VCaP (cell line): ENCODE data around the gene ANKRD44.

Experiments used
- H3K27ac ChIP-seq: fragments of 450-650 bp; 2 replicates; pipeline ENCODE4 v1.5.1; 2017
- TF ChIP-seq, protein P1 (sequence below): fragments of 450-650 bp; conservative IDR thresholded peaks from 2 replicates; pipeline ENCODE4 v1.5.1; 2017; ENCODE audit warnings: mild to moderate bottlenecking, moderate library complexity

The ANKRD44 gene

DNA sequence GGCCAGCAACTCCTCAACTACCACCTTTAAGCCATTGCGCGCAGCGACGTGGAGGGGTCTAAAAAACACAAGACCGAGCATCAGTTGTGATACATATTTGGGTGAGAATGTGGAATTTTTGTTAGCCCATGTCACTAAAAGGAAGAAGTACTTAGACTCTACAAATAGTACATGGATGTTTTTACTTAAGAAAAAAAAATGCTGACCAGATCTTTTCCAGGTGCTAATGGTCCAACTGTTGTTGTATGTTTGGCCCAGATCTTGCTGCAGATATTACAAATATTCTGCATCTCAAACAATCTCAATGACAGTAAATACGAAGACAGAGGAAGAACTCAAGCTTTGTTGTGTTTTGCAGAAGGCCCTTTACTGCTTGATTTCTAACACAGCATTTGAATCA, 317.0 kb downstream of the ANKRD44 start:
- TF ChIP-seq, protein P1, sequence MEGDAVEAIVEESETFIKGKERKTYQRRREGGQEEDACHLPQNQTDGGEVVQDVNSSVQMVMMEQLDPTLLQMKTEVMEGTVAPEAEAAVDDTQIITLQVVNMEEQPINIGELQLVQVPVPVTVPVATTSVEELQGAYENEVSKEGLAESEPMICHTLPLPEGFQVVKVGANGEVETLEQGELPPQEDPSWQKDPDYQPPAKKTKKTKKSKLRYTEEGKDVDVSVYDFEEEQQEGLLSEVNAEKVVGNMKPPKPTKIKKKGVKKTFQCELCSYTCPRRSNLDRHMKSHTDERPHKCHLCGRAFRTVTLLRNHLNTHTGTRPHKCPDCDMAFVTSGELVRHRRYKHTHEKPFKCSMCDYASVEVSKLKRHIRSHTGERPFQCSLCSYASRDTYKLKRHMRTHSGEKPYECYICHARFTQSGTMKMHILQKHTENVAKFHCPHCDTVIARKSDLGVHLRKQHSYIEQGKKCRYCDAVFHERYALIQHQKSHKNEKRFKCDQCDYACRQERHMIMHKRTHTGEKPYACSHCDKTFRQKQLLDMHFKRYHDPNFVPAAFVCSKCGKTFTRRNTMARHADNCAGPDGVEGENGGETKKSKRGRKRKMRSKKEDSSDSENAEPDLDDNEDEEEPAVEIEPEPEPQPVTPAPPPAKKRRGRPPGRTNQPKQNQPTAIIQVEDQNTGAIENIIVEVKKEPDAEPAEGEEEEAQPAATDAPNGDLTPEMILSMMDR: no peak
- no peak overlapping the region for H3K27ac ChIP-seq

DNA sequence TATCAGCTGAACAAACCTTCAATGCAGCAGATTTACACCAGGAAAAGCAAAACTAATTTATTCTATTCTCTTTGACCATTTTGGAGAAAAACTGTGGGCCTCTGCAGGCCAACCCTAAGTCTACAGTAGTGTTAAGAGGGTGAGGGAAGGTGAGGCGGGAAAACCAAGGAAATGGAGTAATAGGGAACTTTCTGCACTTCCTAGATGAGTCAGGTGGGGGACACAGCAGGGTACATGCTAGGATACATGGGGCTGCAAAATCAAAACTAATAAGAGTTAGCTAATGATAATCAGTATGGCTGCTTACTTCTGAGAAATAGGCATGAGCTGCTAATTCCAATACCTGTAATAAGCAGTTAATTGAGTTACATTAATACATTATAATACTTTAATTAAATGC, 318.1 kb downstream of the ANKRD44 start:
- TF ChIP-seq, protein P1: no peak
- H3K27ac ChIP-seq: no peak overlapping the region

DNA sequence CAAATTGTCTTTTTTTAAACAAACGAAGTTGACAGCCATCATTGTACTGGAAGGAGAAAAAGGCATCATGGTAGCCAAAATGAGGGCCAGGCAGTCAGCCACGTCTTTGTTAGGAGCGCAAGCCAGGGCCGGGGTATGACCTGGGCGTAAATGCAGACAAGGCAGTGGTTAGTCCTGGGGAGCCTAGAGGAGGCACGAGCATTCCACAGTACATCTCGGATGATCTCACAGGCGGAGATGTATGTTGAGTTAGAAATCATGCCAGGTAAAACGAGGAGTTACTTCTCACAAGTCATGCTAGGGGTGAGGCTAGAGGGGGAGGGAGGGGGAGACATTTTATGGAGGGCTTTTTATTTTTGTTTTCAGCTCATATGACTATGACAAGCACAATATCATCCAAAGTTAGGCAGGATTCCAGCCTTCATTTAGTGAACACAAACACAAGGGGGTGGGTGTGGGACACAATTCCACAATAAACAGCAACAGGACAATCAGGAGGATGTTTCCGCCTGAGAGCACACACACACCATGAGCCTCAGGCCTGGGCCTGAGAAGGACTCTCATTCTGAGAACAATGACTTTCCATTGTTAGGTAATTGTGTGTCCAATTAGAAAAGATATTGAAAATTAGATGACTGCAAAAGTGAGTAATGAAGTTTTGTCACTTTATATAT, 319.7 kb downstream of the ANKRD44 start:
- H3K27ac ChIP-seq: no peak overlapping the region
- TF ChIP-seq, protein P1: no peak

DNA sequence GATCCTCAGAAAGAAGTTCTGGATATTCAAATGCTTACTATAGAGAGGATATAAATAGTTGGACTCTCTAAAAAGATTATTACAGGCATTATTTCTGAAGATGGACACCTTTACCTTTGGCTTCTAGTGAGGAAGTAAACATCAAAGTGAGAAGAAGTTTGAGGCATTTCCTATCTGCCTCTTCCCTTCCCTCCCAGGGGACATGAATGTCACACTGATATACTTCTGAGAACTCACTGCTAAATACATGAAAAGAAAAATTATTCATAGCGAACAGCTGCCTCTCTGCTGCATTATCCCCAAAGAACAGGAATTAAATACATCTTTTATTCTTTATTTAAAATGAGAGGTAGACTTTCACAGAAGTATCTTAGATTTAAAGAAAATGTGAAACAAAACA, 320.5 kb downstream of the ANKRD44 start:
- TF ChIP-seq, protein P1: no peak
- no peak overlapping the region for H3K27ac ChIP-seq

DNA sequence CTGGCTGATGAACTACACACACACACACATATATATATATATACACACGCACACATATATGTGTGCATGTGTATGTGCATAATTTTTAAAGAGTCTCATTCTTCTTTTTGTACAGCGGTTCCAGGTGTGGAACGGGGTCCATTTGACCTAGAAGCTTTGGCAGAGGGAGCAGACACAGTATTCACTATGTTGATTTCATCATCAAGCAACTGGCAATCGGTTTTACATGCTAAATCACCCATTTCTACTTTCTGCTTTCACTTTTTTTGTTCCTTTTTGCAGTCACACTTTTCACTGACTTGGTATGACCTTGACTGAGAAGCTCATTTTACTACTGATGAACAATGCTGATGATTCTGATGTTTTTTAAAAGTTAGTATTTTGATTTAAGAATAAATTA, 321.1 kb downstream of the ANKRD44 start:
- TF ChIP-seq, protein P1: no peak
- H3K27ac ChIP-seq: no peak overlapping the region

DNA sequence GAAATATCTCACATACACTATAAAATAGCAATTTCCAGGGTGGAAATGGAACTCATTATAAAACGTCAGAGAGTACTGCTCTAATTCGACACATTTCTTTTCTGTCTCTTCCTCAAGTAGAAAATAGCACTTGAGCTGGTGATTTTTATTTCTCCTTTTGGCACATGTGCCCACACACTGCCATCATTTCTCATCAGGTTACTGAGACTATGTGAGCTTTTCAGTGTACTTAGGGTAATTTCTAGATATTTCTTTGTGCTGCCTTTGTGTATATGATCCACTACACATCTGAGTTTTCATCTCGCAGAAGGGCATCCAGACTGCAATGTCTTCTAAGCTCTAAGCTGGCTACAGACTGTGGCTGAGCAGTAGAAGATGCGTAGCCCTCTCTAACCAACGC, 321.9 kb downstream of the ANKRD44 start:
- TF ChIP-seq, protein P1: no peak
- H3K27ac ChIP-seq: no peak overlapping the region

DNA sequence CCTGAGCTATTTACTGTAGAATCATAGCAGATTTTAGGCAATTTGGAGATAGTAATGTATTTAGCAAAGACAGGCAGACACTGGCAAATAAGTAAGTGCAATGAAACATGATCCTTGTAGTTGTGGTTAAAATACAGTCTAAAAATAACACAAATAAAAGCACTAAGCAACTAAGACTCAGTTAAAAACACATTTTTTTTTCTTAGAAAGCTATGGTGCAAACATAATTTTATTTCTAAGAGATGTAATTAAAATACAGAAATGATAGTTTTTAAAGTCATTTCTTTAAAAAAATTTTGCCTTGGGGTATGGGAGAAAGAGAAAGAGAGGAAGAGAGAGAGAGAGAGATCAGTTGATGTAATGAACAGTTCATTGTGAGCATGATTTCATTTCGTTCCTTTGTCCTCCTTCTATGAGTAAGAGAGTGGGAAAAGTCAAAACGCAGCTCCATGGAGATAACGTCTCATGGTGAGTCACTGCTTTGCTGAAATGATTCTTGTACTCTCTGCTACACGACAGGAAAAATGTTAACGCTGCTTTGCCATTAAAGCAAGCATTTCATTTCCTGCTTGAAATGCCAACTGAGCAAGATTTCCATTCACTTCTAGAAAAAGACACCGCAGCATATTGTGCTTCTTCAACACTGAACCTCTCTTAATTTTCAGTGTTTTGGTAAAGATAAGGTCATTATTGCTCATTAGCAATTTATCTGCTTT, 322.8 kb downstream of the ANKRD44 start:
- TF ChIP-seq, protein P1: no peak
- H3K27ac ChIP-seq: no peak overlapping the region
